ENCODE data around the gene ULK4.
A peak's percentile ranks its signal among the peaks of the same experiment; 100 is the strongest.

The ULK4 gene

GRCh38 chr3:41940393-41940792 lies 21.5 kb downstream of the ULK4 start:
- no peak overlapping the region for H3K4me3 ChIP-seq (ENCODE audit: low read depth, low read length)
- no peak overlapping the region for H3K27ac ChIP-seq (ENCODE audit: extremely low read depth, low read depth, low read length)
- ChIA-PET POLR2A (no interaction called here), CTCF (interaction anchor here (0.6 kb wide), 1 partner anchor 138 kb away, joined by 3 read pairs; no protein-coding TSS in a partner anchor)
- TF ChIP-seq ZNF48 (tag by site-specific recombination; IDR thresholded peaks at IDR 0.05) (no peak), ZNF121 (tag by site-specific recombination; IDR thresholded peaks at IDR 0.05) (peak; percentile 64; the same call in 1 of the 2 replicates)
- no peaks in the 10 kb centered on the region for H3K36me3 ChIP-seq (ENCODE audit: control insufficient read depth in 2 of 2, insufficient read depth in 1 of 2, low read length in 2 of 2)
- H3K9me3 ChIP-seq (ENCODE audit: control insufficient read depth, insufficient read depth, low read depth, low read length), result no peaks in the 10 kb centered on the region
- no peaks in the 10 kb centered on the region for H3K4me1 ChIP-seq (ENCODE audit: control insufficient read depth, insufficient read depth, low read length)

- Histone ChIP-seq H3K4me1 (ENCODE audit: control insufficient read depth, insufficient read depth, low read length) (no peaks in the 10 kb centered on the region), H3K9me3 (ENCODE audit: control insufficient read depth, insufficient read depth, low read depth, low read length) (no peaks in the 10 kb centered on the region), H3K4me3 (ENCODE audit: low read depth, low read length) (no peak overlapping the region), H3K27ac (ENCODE audit: extremely low read depth, low read depth, low read length) (no peak overlapping the region), H3K36me3 (ENCODE audit: control insufficient read depth in 2 of 2, insufficient read depth in 1 of 2, low read length in 2 of 2) (no peaks in the 10 kb centered on the region)
- CTCF ChIA-PET, result interaction anchor here (1.0 kb wide), 1 partner anchor 163 kb away, joined by 3 read pairs; no protein-coding TSS in a partner anchor
- TF ChIP-seq ZNF146 (tag by site-specific recombination; IDR thresholded peaks at IDR 0.05), result peak; percentile 70
- TF ChIP-seq ZNF580 (tag by site-specific recombination; IDR thresholded peaks at IDR 0.05), result 0 out of 2 replicates have a peak, but pooled peaks have one; percentile 16
- no peak for TF ChIP-seq KLF7 (tag by site-specific recombination; IDR thresholded peaks at IDR 0.05; ENCODE audit: borderline replicate concordance)
- POLR2A ChIA-PET, result no interaction called here
These were observed 25.5 kb downstream of the ULK4 start for GRCh38 chr3:41936384-41936783.

GRCh38 chr3:41933154-41933676 lies 28.7 kb downstream of the ULK4 start:
- H3K36me3 ChIP-seq (ENCODE audit: control insufficient read depth in 2 of 2, insufficient read depth in 1 of 2, low read length in 2 of 2), result no peaks in the 10 kb centered on the region
- H3K4me3 ChIP-seq (ENCODE audit: low read depth, low read length), result no peak overlapping the region
- TF ChIP-seq ZNF366 (tag by site-specific recombination; conservative IDR thresholded peaks at IDR 0.05) (peak; percentile 27; the same call in 1 of the 2 replicates), GLI2 (tag by site-specific recombination; IDR thresholded peaks at IDR 0.05; ENCODE audit: borderline replicate concordance, low read depth) (no peak), SCRT2 (tag by site-specific recombination; IDR thresholded peaks at IDR 0.05) (peak; percentile 61), YY1 (tag by site-specific recombination; IDR thresholded peaks at IDR 0.05) (no peak), ZNF610 (tag by site-specific recombination; IDR thresholded peaks at IDR 0.05; ENCODE audit: borderline replicate concordance) (no peak), OSR2 (tag by site-specific recombination; IDR thresholded peaks at IDR 0.05) (peak; percentile 64; the same call in 1 of the 2 replicates), PRDM6 (tag by site-specific recombination; IDR thresholded peaks at IDR 0.05) (peak; percentile 79)
- no peaks in the 10 kb centered on the region for H3K4me1 ChIP-seq (ENCODE audit: control insufficient read depth, insufficient read depth, low read length)
- ChIA-PET POLR2A (no interaction called here), CTCF (no interaction called here)
- no peaks in the 10 kb centered on the region for H3K9me3 ChIP-seq (ENCODE audit: control insufficient read depth, insufficient read depth, low read depth, low read length)
- H3K27ac ChIP-seq (ENCODE audit: extremely low read depth, low read depth, low read length), result no peak overlapping the region

- TF ChIP-seq ZSCAN23 (tag by site-specific recombination; IDR thresholded peaks at IDR 0.05), result no peak
- CTCF ChIA-PET, result no interaction called here
- no peak overlapping the region for H3K27ac ChIP-seq (ENCODE audit: extremely low read depth, low read depth, low read length)
- no peaks in the 10 kb centered on the region for H3K9me3 ChIP-seq (ENCODE audit: control insufficient read depth, insufficient read depth, low read depth, low read length)
- no peaks in the 10 kb centered on the region for H3K4me1 ChIP-seq (ENCODE audit: control insufficient read depth, insufficient read depth, low read length)
- no peaks in the 10 kb centered on the region for H3K36me3 ChIP-seq (ENCODE audit: control insufficient read depth in 2 of 2, insufficient read depth in 1 of 2, low read length in 2 of 2)
- H3K4me3 ChIP-seq (ENCODE audit: low read depth, low read length), result no peak overlapping the region
- POLR2A ChIA-PET, result no interaction called here
These were observed 29.4 kb downstream of the ULK4 start for GRCh38 chr3:41932464-41932863.
